Measurements from ENCODE around the gene SLC31A2.

Gene SLC31A2

DNA sequence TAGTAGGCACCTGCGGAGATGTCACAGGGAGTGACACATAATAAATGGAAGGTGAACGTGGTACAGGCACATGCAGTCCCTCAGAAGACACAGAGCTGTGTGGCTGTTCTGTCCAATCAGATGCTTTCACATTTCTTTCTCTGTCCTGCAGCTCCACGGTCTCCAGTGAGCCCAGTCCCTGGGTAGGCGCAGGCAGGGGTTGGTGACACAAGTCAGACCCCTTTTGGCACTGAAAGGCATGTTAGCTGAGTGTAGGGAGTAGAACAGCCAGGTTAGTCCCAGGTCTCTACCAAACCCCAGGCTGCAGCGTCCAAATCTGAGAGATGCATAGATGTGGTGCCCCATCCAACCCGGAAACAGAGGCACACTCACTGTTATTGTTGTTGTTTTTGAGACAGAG lies 2.8 kb downstream of the SLC31A2 start:
- no peak for DNase-seq (ENCODE audit: extremely low read depth, low read depth)
- TF ChIP-seq, protein P1, sequence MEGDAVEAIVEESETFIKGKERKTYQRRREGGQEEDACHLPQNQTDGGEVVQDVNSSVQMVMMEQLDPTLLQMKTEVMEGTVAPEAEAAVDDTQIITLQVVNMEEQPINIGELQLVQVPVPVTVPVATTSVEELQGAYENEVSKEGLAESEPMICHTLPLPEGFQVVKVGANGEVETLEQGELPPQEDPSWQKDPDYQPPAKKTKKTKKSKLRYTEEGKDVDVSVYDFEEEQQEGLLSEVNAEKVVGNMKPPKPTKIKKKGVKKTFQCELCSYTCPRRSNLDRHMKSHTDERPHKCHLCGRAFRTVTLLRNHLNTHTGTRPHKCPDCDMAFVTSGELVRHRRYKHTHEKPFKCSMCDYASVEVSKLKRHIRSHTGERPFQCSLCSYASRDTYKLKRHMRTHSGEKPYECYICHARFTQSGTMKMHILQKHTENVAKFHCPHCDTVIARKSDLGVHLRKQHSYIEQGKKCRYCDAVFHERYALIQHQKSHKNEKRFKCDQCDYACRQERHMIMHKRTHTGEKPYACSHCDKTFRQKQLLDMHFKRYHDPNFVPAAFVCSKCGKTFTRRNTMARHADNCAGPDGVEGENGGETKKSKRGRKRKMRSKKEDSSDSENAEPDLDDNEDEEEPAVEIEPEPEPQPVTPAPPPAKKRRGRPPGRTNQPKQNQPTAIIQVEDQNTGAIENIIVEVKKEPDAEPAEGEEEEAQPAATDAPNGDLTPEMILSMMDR (IDR thresholded peaks at IDR 0.05; ENCODE audit: low read depth, low read length, missing control alignments): no peak
- no peak overlapping the region for H3K4me3 ChIP-seq (replicated peaks; ENCODE audit: low read depth, low read length)

GRCh38 chr9:113154471-113154870 lies 3.7 kb downstream of the SLC31A2 start:
- peak; percentile 33 for DNase-seq (ENCODE audit: extremely low read depth, low read depth)
- TF ChIP-seq, protein P1 (IDR thresholded peaks at IDR 0.05; ENCODE audit: low read depth, low read length, missing control alignments): no peak
- H3K4me3 ChIP-seq (replicated peaks; ENCODE audit: low read depth, low read length): no peak overlapping the region

- H3K4me3 ChIP-seq (replicated peaks; ENCODE audit: low read depth, low read length): no peak overlapping the region
- DNase-seq (ENCODE audit: extremely low read depth, low read depth): no peak
- TF ChIP-seq, protein P1 (IDR thresholded peaks at IDR 0.05; ENCODE audit: low read depth, low read length, missing control alignments): no peak
Measured at GRCh38 chr9:113154946-113155345, 4.1 kb downstream of the SLC31A2 start.

- DNase-seq (ENCODE audit: extremely low read depth, low read depth): no peak
- TF ChIP-seq, protein P1 (IDR thresholded peaks at IDR 0.05; ENCODE audit: low read depth, low read length, missing control alignments): no peak
- no peak overlapping the region for H3K4me3 ChIP-seq (replicated peaks; ENCODE audit: low read depth, low read length)
Measured at GRCh38 chr9:113155911-113156588, 5.2 kb downstream of the SLC31A2 start.

DNA sequence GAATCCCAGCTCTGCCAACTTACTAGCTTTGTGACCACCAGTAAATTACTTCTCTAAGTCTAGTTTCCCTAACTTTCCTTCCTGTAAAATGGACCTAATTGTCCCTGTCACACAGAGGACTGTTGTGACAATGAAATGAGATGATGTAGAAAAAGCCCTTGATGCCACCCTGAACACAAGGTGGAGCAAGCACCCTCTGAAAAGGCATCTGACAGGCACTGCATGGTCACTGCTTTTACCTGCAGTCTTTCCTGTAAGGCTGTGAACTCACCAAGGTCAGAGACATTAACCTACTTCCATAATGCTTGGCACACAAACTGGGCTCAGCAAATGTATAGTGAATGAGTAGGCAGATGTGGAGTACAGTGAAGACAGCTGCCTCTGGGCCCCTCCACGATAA lies 6.1 kb downstream of the SLC31A2 start:
- TF ChIP-seq, protein P1 (IDR thresholded peaks at IDR 0.05; ENCODE audit: low read depth, low read length, missing control alignments): no peak
- H3K4me3 ChIP-seq (replicated peaks; ENCODE audit: low read depth, low read length): no peak overlapping the region
- DNase-seq (ENCODE audit: extremely low read depth, low read depth): no peak

- TF ChIP-seq, protein P1 (IDR thresholded peaks at IDR 0.05; ENCODE audit: low read depth, low read length, missing control alignments): no peak
- DNase-seq (ENCODE audit: extremely low read depth, low read depth): no peak
- no peak overlapping the region for H3K4me3 ChIP-seq (replicated peaks; ENCODE audit: low read depth, low read length)
Measured at GRCh38 chr9:113158446-113158845, 7.6 kb downstream of the SLC31A2 start.

DNA sequence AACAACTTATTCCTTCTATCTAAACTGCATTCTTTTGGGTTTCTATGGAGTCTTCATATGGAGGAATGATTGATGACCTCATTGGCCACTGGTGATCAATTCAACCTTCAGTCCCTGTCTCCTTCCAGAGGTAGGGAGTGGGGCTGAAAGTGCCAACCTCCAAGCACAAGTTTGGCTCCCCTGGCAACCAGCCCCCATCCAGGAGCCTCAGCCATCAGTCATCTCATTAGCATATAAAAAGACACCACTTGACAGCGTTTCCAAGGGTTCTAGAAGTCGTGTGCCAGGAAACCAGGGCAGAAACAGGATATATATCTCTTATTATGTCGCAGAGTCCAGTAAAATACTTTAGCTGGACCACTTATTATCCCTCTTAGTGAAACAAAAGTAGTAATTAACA lies 9.8 kb downstream of the SLC31A2 start:
- no peak overlapping the region for H3K4me3 ChIP-seq (replicated peaks; ENCODE audit: low read depth, low read length)
- TF ChIP-seq, protein P1 (IDR thresholded peaks at IDR 0.05; ENCODE audit: low read depth, low read length, missing control alignments): no peak

More for the DNA sequence above, 9.8 kb downstream of the SLC31A2 start:
- no peak for DNase-seq (ENCODE audit: extremely low read depth, low read depth)

All from HFF-Myc (cell line).